LoVo (cell line): ENCODE data around the gene NKX6-1.

Experiments used
- DNase-seq: peaks from one replicate; pipeline ENCODE4 v3.0.0-alpha.2; 2016; ENCODE audit warnings: low spot score

The NKX6-1 gene

GRCh38 chr4:84498203-84498934, 723 bp downstream of the NKX6-1 start:
- peak; percentile 23 for DNase-seq

DNA sequence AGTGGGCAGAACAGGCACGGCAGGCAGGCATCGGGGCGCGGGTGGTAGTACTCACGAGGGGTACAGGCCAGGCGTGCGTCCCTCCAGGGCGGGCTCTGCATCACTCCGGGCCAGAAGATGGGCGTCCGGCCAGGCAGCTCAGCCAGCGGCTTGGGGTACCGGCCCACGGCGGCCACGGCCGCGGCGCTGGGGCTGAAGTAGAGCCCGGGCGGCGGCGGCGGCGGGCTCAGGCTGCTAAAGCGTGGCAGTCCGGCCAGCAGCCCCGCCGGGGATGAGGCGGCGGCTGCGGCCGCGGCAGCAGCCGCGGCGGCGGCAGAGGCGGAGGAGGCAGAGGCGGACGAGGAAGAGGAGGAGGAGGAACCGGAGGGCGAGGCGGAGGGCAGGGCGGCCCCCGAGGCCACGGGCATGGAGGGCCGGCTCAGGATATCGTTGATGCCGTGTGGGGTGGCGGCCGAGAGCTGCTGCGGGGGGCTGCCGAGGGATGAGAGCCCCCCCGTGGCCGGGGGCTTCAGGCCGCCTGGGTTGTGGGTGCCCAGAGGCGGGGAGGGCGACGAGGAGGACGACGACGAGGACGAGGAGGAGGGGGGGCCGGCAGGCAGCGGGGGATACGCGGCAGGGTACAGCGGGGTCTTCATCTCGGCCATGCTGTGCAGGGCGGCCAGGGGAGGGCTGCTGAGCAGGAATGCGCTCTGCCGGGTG, 1.4 kb downstream of the NKX6-1 start:
- no peak for DNase-seq

DNA sequence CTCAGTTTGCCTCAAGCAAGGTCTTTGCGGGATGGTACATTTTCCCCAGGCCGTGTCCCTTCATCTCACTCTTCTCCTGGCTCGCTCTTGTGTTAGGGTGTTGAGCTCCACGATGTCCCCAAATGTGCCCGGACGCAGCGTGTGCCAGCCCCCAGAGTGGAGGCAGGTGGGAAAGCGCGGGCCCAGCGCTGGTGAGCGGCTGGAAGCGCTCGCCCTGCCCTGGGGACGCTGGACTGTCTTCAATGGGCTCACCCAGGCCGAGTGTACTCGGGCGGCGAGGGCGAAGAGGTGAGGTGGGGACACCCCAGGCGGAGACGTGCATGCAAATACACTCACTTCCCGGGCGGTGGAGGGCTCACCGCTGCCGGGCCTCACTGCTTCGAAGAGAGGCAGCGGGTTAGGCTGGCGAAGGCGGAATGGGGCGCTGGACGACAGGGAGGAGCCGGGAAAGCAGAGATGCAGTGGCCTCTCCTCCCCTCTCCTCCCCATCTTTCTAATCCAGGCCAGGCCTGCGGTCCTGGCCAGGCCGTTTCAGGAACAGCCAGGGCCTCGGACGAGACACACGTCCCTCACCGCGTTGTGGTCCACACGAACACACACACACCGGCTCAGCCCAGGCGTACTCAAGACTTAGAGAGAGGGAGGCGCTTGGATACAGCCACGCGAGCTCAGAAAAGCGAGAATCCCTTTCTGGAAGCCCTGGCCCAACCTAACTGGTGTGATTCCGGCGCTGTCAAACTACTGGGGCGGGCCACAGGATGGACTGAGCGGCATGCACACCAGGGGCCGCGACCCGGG, 2.2 kb downstream of the NKX6-1 start:
- no peak for DNase-seq

DNA sequence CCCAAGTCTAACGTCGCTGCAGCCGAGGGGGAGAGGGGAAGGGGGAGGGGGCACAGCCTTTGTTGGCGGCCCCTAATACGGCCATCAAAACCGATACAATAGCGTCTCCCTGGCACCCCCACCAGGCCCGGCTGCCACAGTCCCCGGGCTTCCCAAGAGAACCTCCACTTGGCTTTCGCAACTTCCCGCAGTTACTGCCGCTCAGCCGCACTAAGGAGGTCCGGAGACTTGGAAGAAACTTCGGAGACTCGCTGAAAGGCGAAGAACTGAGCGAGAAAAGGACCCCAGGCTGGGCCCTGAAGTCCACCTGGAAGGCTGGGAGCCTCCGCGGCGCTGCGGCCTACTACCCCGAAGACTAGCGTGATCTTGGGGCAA, 2.8 kb downstream of the NKX6-1 start:
- no peak for DNase-seq

DNA sequence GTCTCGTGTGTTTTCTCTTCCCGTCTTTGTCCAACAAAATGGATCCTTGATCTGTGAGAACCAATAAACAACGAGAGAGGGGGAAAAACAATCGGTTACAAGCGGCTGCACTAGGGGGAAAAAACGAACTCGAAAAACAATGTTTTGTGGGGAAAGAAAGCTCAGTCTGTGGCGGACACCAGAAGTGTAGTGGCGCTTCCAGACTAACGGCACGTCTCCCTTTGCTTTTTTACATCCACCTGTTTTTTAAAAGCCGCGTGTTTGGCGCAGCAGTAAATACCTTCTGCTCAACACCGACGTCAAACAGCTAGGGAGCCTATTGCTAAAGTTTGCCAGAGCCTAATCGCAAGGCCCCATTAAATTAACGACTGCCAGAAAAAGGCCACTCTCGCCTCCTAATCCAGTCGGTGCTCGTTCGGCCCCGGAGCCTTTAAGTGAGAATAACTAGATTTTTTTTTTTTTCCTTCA, 3.3 kb downstream of the NKX6-1 start:
- DNase-seq, result no peak

DNA sequence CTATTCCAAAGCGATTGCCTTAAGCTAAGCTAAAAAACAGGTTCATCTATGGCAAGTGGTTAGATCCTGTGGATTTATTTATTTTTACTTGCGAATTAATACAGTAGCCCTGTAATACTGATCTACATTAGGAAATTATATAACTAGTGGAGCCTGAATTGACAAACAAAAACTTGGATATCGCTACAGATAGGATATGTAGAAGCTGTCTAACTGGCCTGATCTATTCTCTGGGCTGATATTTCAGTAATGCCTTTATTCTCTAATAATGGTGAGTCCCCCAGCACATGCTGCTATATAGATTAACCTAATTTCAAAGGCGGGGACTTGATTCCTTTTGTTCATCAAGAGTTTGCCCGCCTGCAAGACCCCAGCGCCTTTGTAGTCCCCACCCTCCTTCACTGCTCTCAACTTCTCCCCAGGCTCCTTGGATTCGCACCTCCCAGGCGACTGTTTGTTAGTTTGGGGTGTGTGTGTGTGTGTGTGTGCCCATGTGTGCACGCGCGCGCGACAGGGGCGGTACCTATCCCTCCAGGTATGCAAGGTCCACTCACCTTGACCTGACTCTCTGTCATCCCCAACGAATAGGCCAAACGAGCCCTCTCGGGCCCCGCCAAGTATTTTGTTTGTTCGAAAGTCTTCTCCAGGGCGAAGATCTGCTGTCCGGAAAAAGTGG, 3.8 kb downstream of the NKX6-1 start:
- no peak for DNase-seq

GRCh38 chr4:84494531-84494930, 4.6 kb downstream of the NKX6-1 start:
- no peak for DNase-seq

- DNase-seq, result no peak
Measured at GRCh38 chr4:84494076-84494475, 5.0 kb downstream of the NKX6-1 start.

GRCh38 chr4:84493092-84493850, 5.8 kb downstream of the NKX6-1 start:
- peak; percentile 16 for DNase-seq

GRCh38 chr4:84492737-84493091, 6.4 kb downstream of the NKX6-1 start:
- no peak for DNase-seq

DNA sequence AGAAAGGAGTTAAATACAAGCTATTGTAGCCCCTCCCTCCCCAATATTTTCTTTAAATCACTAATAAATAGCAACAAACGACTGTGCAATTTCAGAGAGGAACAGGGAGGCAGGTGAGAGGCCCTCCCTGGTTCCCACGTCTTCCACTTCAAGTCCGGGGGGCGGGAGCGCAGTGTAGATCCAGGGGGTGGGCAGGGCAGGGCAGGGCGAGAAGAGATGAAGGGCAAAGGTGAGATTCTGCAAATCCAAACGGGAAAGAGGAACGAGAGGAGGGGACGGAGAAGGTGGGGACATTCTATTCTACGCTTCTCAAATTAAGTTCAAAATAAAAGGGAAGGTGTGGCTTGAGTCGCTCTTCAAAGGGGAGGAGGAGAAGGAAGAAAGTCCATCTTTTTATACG, 6.8 kb downstream of the NKX6-1 start:
- DNase-seq, result no peak

DNA sequence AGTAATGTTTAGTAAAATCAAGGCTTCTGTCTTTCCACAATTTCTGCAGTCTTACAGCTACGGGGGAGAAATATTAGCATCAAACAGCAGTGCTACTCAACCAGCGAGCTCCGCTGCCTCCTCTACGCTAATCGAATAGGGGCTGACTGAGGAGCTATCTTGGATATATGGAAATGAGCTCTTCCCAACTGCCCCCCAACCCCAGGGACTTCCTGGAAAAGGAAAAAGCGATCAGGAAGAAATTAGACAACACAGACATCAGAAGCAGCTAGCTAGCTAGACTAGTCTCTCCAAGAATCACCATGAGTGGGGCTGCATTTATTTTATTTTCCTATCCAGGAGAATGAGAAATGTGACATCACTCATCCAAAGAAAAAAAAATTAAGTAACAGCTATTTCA, 7.6 kb downstream of the NKX6-1 start:
- no peak for DNase-seq

GRCh38 chr4:84490663-84491062, 8.4 kb downstream of the NKX6-1 start:
- DNase-seq, result no peak

- DNase-seq, result no peak
Measured at GRCh38 chr4:84484236-84484635, 14.9 kb downstream of the NKX6-1 start.

- no peak for DNase-seq
Measured at GRCh38 chr4:84483688-84484087, 15.4 kb downstream of the NKX6-1 start.

DNA sequence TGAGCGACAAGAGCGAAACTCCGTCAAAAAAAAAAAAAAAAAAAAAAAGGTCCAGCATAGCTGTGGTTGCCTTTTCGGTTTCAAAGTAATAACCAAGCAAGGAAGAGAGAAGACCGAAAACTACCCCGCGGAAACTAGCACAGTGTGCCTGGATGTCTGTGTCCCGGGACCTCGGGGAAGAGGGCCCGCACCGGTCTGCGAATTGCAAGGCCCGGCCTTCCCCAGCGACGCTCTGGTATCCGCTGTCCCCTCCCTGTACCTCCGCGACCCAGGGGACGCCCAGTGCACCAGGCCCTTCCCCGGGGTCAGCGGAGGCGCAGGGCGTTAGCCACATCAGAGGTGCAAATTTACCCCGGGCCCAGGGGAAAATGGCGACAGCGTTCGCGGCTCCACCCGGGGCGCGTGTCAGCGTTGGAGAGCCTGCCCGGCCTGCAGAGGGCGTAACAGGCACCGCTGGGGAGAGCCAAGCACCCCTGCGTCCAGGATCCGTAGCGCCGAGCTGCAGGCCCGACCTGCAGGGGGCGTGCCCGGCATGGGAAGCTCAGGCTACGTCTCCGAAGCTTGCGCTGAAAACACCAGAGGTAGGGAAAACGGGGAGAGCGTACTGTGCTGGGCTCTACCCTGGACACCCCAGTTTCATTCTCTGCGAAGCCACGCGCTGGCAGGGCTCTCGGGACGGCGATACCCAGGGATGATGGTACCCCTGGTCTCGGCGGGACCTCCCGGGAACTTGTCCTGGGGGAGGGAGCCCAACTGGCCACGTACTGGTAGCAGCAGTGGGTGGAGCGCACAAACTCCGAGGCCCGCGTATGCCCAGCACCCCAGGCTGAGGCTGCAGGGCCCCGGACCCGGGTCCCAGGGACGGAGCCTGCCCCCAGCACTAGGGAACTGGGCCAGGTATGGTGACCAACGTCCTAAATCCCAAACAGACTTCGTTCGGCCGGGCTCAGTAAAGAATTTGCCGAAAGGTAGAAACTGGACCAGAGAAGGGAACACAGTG, 16.2 kb downstream of the NKX6-1 start:
- DNase-seq, result no peak

DNA sequence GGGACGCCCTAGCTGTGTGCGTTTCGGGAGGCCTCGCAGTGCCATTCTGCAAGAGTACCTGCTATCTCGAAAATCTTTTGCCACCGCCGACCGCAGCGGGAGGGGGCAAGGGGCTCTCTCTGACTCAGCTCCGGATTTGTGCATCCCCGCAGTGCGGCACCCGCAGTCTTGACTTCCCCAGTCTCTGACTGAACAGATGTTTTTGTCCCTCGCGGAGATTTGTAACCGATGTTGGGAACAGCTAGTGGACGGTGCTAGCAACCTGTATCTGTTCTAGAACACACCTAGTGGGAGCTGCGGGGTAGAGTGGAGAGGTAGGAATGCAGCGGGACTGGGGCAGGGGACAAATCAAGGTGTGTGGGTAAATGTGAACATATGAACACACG, 17.2 kb downstream of the NKX6-1 start:
- no peak for DNase-seq

DNA sequence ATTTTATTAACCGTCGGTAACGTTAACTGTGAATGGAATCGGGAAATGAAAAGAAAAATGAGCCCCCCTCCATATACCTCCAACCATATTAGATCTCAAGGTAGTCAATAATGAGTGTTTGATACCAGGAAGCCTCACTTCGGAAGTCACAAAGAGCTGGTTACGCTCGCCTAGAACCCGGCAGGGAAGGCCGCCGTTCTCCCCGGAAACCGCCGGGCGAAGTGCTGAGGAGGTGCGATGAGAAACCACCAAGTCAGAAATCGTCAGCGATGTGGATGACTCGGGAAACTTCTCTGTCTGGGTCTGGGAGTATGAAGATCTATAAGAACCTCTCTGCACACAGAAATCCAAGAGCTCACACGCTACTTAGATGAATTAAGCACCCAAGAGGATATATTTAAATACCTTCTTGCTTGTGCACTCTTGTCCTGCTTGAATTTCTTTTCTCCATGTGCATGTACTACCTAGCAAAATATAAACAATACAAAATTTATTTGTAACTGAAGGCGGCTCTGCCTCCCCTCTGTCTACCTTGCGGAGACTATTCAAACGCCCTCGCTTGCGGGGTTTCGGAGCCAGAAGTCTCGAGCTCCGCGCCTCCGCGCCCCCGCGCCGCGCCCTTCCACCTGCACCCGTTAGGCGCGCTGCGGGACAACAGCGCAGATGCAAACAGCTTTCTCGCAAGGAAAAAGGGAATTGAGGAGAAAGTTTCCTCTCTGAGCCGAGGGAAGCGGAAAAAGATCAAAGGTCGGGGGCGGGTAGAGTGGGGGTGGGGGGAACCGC, 17.8 kb downstream of the NKX6-1 start:
- no peak for DNase-seq

GRCh38 chr4:84480082-84480481, 19.0 kb downstream of the NKX6-1 start:
- no peak for DNase-seq

GRCh38 chr4:84479663-84480062, 19.4 kb downstream of the NKX6-1 start:
- DNase-seq, result no peak
